ENCODE data around the gene SMC1A. TPM values are rescaled to one million over a fixed set of nuclear protein-coding genes. Genes with fewer than 3 reads are reported as not detected.

The SMC1A gene
- total RNA-seq, 1 experiment from 2014 or later: 100 TPM

- H2BK5ac ChIP-seq (ENCODE audit: insufficient read length, low read length): no peak overlapping the region
- Mint-ChIP-seq H3K4me1 (peaks cover 21 to 26% of the 10 kb centered on the region in 2 experiments), H3K27ac (peak overlapping the region in 1 of 3 experiments; percentile 2; a peak in 2 of 7 replicates), H3K36me3 (ENCODE audit: insufficient read depth in 1 of 3, low read depth in 3 of 3) (peaks cover 35 to 79% (median 49%) of the 10 kb centered on the region in 3 experiments), H3K9me3 (peaks cover 54 to 63% of the 10 kb centered on the region in 2 experiments), H3K4me3 (no peak overlapping the region), H3K27me3 (ENCODE audit: low read depth) (no peaks in the 10 kb centered on the region)
- no peak overlapping the region for H3T11ph ChIP-seq (ENCODE audit: low read length)
- H3K27ac ChIP-seq (ENCODE audit: insufficient read length, low read depth, low read length): no peak overlapping the region
- TF ChIP-seq, protein P1, sequence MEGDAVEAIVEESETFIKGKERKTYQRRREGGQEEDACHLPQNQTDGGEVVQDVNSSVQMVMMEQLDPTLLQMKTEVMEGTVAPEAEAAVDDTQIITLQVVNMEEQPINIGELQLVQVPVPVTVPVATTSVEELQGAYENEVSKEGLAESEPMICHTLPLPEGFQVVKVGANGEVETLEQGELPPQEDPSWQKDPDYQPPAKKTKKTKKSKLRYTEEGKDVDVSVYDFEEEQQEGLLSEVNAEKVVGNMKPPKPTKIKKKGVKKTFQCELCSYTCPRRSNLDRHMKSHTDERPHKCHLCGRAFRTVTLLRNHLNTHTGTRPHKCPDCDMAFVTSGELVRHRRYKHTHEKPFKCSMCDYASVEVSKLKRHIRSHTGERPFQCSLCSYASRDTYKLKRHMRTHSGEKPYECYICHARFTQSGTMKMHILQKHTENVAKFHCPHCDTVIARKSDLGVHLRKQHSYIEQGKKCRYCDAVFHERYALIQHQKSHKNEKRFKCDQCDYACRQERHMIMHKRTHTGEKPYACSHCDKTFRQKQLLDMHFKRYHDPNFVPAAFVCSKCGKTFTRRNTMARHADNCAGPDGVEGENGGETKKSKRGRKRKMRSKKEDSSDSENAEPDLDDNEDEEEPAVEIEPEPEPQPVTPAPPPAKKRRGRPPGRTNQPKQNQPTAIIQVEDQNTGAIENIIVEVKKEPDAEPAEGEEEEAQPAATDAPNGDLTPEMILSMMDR (conservative IDR thresholded peaks at IDR 0.05): no peak
- no peak overlapping the region for H3K14ac ChIP-seq (ENCODE audit: insufficient read depth, low read length)
- H3K79me2 ChIP-seq (ENCODE audit: insufficient read depth, low read length): no peaks in the 10 kb centered on the region
- no peak overlapping the region for H3K4me2 ChIP-seq (ENCODE audit: insufficient read depth, insufficient read length, low read length)
- H4K91ac ChIP-seq (ENCODE audit: insufficient read length, low read depth, low read length): no peak overlapping the region
- H3K79me1 ChIP-seq (ENCODE audit: insufficient read depth, low read depth, low read length, poor library complexity, severe bottlenecking): no peaks in the 10 kb centered on the region
- H3K4me1 ChIP-seq (ENCODE audit: insufficient read depth, low read length): no peaks in the 10 kb centered on the region
- no peak overlapping the region for H3K9ac ChIP-seq (ENCODE audit: extremely low read depth, insufficient read length, low read length)
- peaks cover 57% of the 10 kb centered on the region for H3K9me3 ChIP-seq (ENCODE audit: control insufficient read depth, low read depth, low read length)
- no peak overlapping the region for H2BK120ac ChIP-seq (ENCODE audit: low read depth, low read length, poor library complexity, severe bottlenecking)
- no peaks in the 10 kb centered on the region for H3K27me3 ChIP-seq (ENCODE audit: insufficient read depth, low read length)
- no peak overlapping the region for H4K5ac ChIP-seq (ENCODE audit: insufficient read length, low read depth, low read length)
- H2AK5ac ChIP-seq (ENCODE audit: insufficient read length, low read length): no peak overlapping the region
- H4K20me1 ChIP-seq (ENCODE audit: control insufficient read depth, insufficient read depth, insufficient read length): no peaks in the 10 kb centered on the region
- no peak overlapping the region for H2BK20ac ChIP-seq (ENCODE audit: low read depth, low read length, poor library complexity, severe bottlenecking)
- H2BK15ac ChIP-seq (ENCODE audit: low read depth, low read length): no peak overlapping the region
- no peak overlapping the region for H2AFZ ChIP-seq (ENCODE audit: low read length)
- no peak overlapping the region for H2BK12ac ChIP-seq (ENCODE audit: insufficient read length, low read depth, low read length)
- no peak overlapping the region for H3K23ac ChIP-seq (ENCODE audit: insufficient read length, low read depth, low read length)
- no peak overlapping the region for H4K8ac ChIP-seq (replicated peaks; ENCODE audit: insufficient read length, low read depth, low read length)
- no peak overlapping the region for H3K56ac ChIP-seq (ENCODE audit: insufficient read length, low read depth, low read length)
- 100% methylated on average over 2 of the region's 10 CpGs for WGBS (ENCODE audit: extremely low coverage, insufficient read length, low lambda C conversion rate)
- H3K18ac ChIP-seq (ENCODE audit: insufficient read length, low read depth, low read length): no peak overlapping the region
- no peak for DNase-seq
- H3K4ac ChIP-seq (ENCODE audit: low read depth, low read length): no peak overlapping the region
- no peaks in the 10 kb centered on the region for H3K23me2 ChIP-seq (ENCODE audit: insufficient read length, low read depth, low read length, poor library complexity, severe bottlenecking)
These were observed 18.9 kb downstream of the SMC1A start for GRCh38 chrX:53403535-53403934.
